K562 (cell line): ENCODE data around the gene DNAJB12. TPM values are rescaled to one million over a fixed set of nuclear protein-coding genes. Genes with fewer than 3 reads are reported as not detected.

Source experiments
- E4F1 ChIP-seq: fragments of 250-450 bp; sonication (Bioruptor Pico); IDR thresholded peaks from 2 replicates; pipeline ENCODE4 v1.5.0; 2021; ENCODE audit warnings: mild to moderate bottlenecking, borderline replicate concordance
- GABPA ChIP-seq: fragments of 200-800 bp; sonication (Bioruptor generic); conservative IDR thresholded peaks from 2 replicates; pipeline ENCODE4 v1.6.1; 2016; ENCODE audit warnings: low read depth, missing genetic modification characterization, missing compliant biosample characterization
- KLF6 ChIP-seq: fragments of 250-450 bp; sonication (Bioruptor Pico); IDR thresholded peaks from 2 replicates; pipeline ENCODE4 v1.4.0; 2020; ENCODE audit warnings: mild to moderate bottlenecking, moderate library complexity, borderline replicate concordance
- MECOM ChIP-seq: fragments of 250-450 bp; sonication (Bioruptor Pico); IDR thresholded peaks from 2 replicates; pipeline ENCODE4 v1.8.0; 2022; ENCODE audit warnings: inconsistent platforms
- NCOR1 ChIP-seq: fragments of 450-650 bp; IDR thresholded peaks from 2 replicates; pipeline ENCODE4 v1.6.1; 2016; ENCODE audit warnings: mild to moderate bottlenecking, moderate library complexity
- POLR2B ChIP-seq: fragments of 450-650 bp; IDR thresholded peaks from 2 replicates; pipeline ENCODE4 v1.6.1; 2018; ENCODE audit warnings: low read depth; ENCODE audit not compliant: partially characterized antibody
- SIX5 ChIP-seq, 2 experiments: IDR thresholded peaks; 2 replicates each; pipeline ENCODE4 v1.6.1; 2011; ENCODE audit warnings: low read length in 2 of 2, borderline replicate concordance in 1 of 2, low read depth in 1 of 2, mild to moderate bottlenecking in 1 of 2, moderate library complexity in 1 of 2; ENCODE audit not compliant: insufficient read depth in 1 of 2
- SMAD1 ChIP-seq: fragments of 150-350 bp; IDR thresholded peaks from 2 replicates; pipeline ENCODE4 v1.6.1; 2014; ENCODE audit warnings: low read length, low read depth; ENCODE audit not compliant: partially characterized antibody
- TAF1 ChIP-seq: IDR thresholded peaks from 2 replicates; pipeline ENCODE4 v1.6.1; 2011; ENCODE audit warnings: mild to moderate bottlenecking, low read length, moderate library complexity; ENCODE audit not compliant: insufficient read depth, control insufficient read depth, severe bottlenecking; ENCODE audit errors: extremely low read depth
- ZNF436 ChIP-seq: fragments of 250-450, 450-650 bp; sonication (Bioruptor Pico); formaldehyde crosslinking; IDR thresholded peaks from 2 replicates; pipeline ENCODE4 v1.7.0; 2020; ENCODE audit warnings: mild to moderate bottlenecking
- ZNF449 ChIP-seq: fragments of 250-450 bp; sonication (Bioruptor Pico); IDR thresholded peaks from 2 replicates; pipeline ENCODE4 v1.8.0; 2022; ENCODE audit warnings: moderate library complexity, mild to moderate bottlenecking, inconsistent platforms
- ZNF551 ChIP-seq: fragments of 250-450 bp; sonication (Bioruptor Pico); IDR thresholded peaks from 2 replicates; pipeline ENCODE4 v1.5.0; 2021; ENCODE audit warnings: mild to moderate bottlenecking, moderate library complexity
- polyA plus RNA-seq, 8 experiments: library from polyadenylated mRNA; depleted of rRNA in 4 of 8; stranded (reverse) in 5 of 8; unstranded in 3 of 8; fragments of >200 nt; fragmentation: Nextera tagmentation in 2 of 8; fragmentation: Illumina TruSeq in 1 of 8; extraction: Ambion mirVana in 2 of 8; extraction: Trizol in 1 of 8; gene quantifications; 2 replicates each; pipeline versions ENCODE4 v1.2.1 to v1.2.3, GENCODE V29; 2011 to 2014; ENCODE audit warnings: inconsistent platforms in 1 of 8, missing spikeins in 1 of 8
- total RNA-seq, 7 experiments: library from RNA; depleted of rRNA in 6 of 7; stranded (reverse); fragments of >200 nt in 6 of 7; fragmentation: Illumina TruSeq in 2 of 7; extraction: Trizol in 2 of 7; gene quantifications; 2 replicates each; pipeline versions ENCODE4 v1.2.1 to v1.2.3, GENCODE V29; 2011 to 2021; ENCODE audit warnings: low replicate concordance in 1 of 7
- TF ChIP-seq, protein P1 (sequence below): fragments of 250-450 bp; sonication (Bioruptor Pico); IDR thresholded peaks from 2 replicates; pipeline ENCODE4 v1.5.0; 2021; ENCODE audit warnings: mild to moderate bottlenecking, moderate library complexity
- TF ChIP-seq, protein P2 (sequence below): IDR thresholded peaks from 2 replicates; pipeline ENCODE4 v1.6.1; 2011; ENCODE audit not compliant: insufficient read length; ENCODE audit errors: extremely low read depth

Gene DNAJB12
- total and polyA plus RNA-seq, 9 of the 15 experiments (the other 6 are each of a cell fraction or from before 2014, with no cell fraction given): 3.5 to 31.5 (median 20.3) TPM

GRCh38 chr10:72353028-72353964 lies 1.4 kb downstream of the DNAJB12 start (continued):
- TF ChIP-seq ZNF449 (CRISPR knock-in tag): no peak
- no peak for TF ChIP-seq ZNF551 (CRISPR knock-in tag)
- no peak for TF ChIP-seq SIX5 (IDR thresholded peaks at IDR 0.05; ENCODE audit: borderline replicate concordance in 1 of 2, insufficient read depth in 1 of 2, low read depth in 1 of 2, low read length in 2 of 2)
- TF ChIP-seq KLF6 (CRISPR knock-in tag): peak; percentile 45; the same call in 1 of the 2 replicates
- no peak for TF ChIP-seq MECOM
- TF ChIP-seq, protein P1, sequence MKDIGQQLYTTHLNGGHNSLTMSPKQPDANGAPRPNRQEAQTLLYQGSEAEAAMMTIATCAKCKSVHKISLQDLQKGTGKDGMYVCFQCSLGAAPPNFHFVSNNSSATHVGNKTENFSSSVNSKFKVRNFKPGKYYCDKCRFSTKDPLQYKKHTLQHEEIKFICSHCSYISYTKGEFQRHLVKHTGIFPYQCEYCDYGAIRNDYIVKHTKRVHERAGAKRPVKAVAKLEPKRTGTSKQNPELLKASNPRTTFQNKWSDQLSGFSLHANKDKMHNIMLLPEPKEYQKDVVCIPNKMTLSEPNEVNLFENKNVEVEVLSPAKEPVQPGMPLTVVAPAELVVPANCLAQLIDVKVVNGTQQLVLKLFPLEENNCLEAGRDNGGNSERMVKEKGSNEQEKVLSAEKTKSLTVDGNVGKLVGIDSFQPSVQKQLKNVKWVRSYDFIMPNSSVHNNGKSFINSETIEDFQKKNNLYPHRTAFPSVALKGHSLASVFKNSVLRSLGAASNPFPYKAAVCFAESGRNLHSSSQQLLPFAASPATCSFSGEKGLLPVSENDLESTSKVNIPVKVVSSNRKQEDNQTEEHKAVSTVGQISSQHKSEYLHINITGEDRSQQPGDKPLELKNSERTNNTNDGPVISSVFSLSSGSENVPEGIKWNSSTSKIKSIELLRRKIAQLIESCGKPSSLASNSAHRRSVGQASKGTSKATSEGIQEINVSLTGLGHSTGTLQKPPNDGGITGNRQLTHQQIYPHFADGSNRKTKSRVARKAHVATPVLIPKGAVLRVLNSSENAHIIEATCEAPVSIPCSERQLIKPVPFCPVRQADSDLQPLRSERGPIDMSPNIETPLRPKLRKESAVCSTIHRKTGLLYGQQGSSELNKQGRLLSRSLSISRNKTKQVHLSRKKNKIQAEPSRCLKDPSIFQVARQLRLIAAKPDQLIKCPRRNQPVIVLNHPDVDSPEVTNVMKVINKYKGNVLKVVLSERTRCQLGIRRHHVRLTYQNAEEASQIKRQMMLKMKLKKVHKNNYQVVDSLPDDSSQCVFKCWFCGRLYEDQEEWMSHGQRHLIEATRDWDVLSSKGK (CRISPR knock-in tag): no peak
- TF ChIP-seq SMAD1: no peak
- no peak for TF ChIP-seq GABPA (tag)
- TF ChIP-seq E4F1 (CRISPR knock-in tag): no peak
- no peak for TF ChIP-seq ZNF436
- peak; percentile 9 for TF ChIP-seq TAF1
- TF ChIP-seq, protein P2, sequence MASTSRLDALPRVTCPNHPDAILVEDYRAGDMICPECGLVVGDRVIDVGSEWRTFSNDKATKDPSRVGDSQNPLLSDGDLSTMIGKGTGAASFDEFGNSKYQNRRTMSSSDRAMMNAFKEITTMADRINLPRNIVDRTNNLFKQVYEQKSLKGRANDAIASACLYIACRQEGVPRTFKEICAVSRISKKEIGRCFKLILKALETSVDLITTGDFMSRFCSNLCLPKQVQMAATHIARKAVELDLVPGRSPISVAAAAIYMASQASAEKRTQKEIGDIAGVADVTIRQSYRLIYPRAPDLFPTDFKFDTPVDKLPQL: no peak
- no peak for TF ChIP-seq POLR2B
- no peak for TF ChIP-seq NCOR1
